Neural progenitor cell (in vitro differentiated cells): ENCODE results near the gene ERGIC3. TPM values are rescaled to one million over a fixed set of nuclear protein-coding genes. Genes with fewer than 3 reads are reported as not detected.
"Not testable (repeated sequence)": the region's sequence is repeated elsewhere in the genome, so short reads cannot be mapped to it uniquely, and the experiment has no call there.

ENCODE experiments used
- DNase-seq: peaks from one replicate; pipeline ENCODE4 v3.0.0-alpha.2; 2016; ENCODE audit warnings: low spot score
- H2AFZ ChIP-seq: fragments of 200-600 bp; sonication (generic); replicated peaks from 2 replicates; pipeline ENCODE4 v1.6.1; 2016; ENCODE audit warnings: antibody characterized with exemption
- H3F3A ChIP-seq: fragments of 200-600 bp; sonication (generic); 2 replicates; pipeline ENCODE4 v1.6.1; 2016; ENCODE audit warnings: antibody characterized with exemption, low read depth
- H3K27ac ChIP-seq: fragments of 200-600 bp; sonication (generic); 2 replicates; pipeline ENCODE4 v1.5.1; 2016; ENCODE audit warnings: mild to moderate bottlenecking
- H3K27me3 ChIP-seq: fragments of 200-600 bp; sonication (generic); 2 replicates; pipeline ENCODE4 v1.6.1; 2016; ENCODE audit warnings: mild to moderate bottlenecking, moderate library complexity
- H3K36me3 ChIP-seq: fragments of 200-600 bp; sonication (generic); 2 replicates; pipeline ENCODE4 v1.5.1; 2016
- H3K4me1 ChIP-seq: fragments of 200-600 bp; sonication (generic); 2 replicates; pipeline ENCODE4 v1.6.1; 2016; ENCODE audit warnings: mixed run types
- H3K4me2 ChIP-seq: fragments of 200-600 bp; sonication (generic); 2 replicates; pipeline ENCODE4 v1.6.1; 2016
- H3K4me3 ChIP-seq: fragments of 200-600 bp; sonication (generic); 2 replicates; pipeline ENCODE4 v1.5.1; 2016
- H3K79me2 ChIP-seq: fragments of 200-600 bp; sonication (generic); 2 replicates; pipeline ENCODE4 v1.6.1; 2016; ENCODE audit warnings: low read depth
- H3K9ac ChIP-seq: fragments of 200-600 bp; sonication (generic); 2 replicates; pipeline ENCODE4 v1.6.1; 2016
- H3K9me3 ChIP-seq: fragments of 200-600 bp; sonication (generic); 2 replicates; pipeline ENCODE4 v1.5.1; 2016; ENCODE audit warnings: low read depth
- H4K20me1 ChIP-seq: fragments of 200-600 bp; sonication (generic); 2 replicates; pipeline ENCODE4 v1.6.1; 2016; ENCODE audit warnings: low read depth
- H3K27ac Mint-ChIP-seq: 3 replicates; pipeline ENCODE4 v1.8.0; 2021; ENCODE audit warnings: mixed read lengths
- H3K27me3 Mint-ChIP-seq: 2 replicates; pipeline ENCODE4 v1.8.0; 2022; ENCODE audit warnings: low read depth, mild to moderate bottlenecking, inconsistent platforms, moderate library complexity, mixed read lengths; ENCODE audit not compliant: insufficient read depth
- H3K36me3 Mint-ChIP-seq: 3 replicates; pipeline ENCODE4 v1.8.0; 2021; ENCODE audit warnings: mixed read lengths
- H3K4me1 Mint-ChIP-seq: 3 replicates; pipeline ENCODE4 v1.8.0; 2021; ENCODE audit warnings: mixed read lengths
- H3K4me3 Mint-ChIP-seq: 3 replicates; pipeline ENCODE4 v1.8.0; 2021; ENCODE audit warnings: mild to moderate bottlenecking, moderate library complexity, mixed read lengths
- H3K9me3 Mint-ChIP-seq: 3 replicates; pipeline ENCODE4 v1.8.0; 2020; ENCODE audit warnings: mixed read lengths
- EZH2 ChIP-seq: fragments of 200-600 bp; sonication (generic); IDR thresholded peaks from 2 replicates; pipeline ENCODE4 v1.6.1; 2017; ENCODE audit warnings: antibody characterized with exemption, mild to moderate bottlenecking, moderate library complexity
- EZH2phosphoT487 ChIP-seq: fragments of 200-600 bp; sonication (generic); IDR thresholded peaks from 2 replicates; pipeline ENCODE4 v1.6.1; 2017; ENCODE audit warnings: antibody characterized with exemption
- total RNA-seq: library from RNA; depleted of rRNA; stranded (reverse); fragments of >200 nt; gene quantifications from 2 replicates; pipeline ENCODE4 v1.2.3, GENCODE V29; 2015; ENCODE audit warnings: low replicate concordance
- TF ChIP-seq, protein P1 (sequence below): fragments of 200-600 bp; sonication (generic); IDR thresholded peaks from 2 replicates; pipeline ENCODE4 v1.5.1; 2017; ENCODE audit warnings: antibody characterized with exemption, mild to moderate bottlenecking

ERGIC3 gene
- total RNA-seq, 1 donor from 2014 or later, result 271 TPM

DNA sequence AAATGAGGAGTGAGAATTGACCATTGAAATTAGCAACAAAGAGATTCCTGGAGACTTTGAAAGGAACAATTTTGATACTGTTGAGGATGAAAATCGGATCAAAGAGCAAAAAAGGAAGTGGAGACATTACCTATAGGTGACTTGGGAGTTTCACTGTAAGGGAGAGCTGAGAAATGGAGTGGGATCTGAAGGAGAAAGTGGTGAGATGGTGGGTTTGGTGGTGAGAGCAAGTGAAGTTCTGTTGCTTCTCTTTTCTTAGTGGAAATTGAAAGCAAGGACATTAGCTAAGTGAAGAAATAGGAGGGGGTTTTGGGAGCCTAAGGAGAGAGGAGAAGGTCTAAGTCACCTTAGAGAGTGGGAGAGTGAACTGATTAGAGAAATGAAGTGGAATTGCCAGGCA, 4.2 kb downstream of the ERGIC3 start:
- Mint-ChIP-seq H3K27ac (no peak overlapping the region), H3K27me3 (peaks cover 2% of the 10 kb centered on the region), H3K4me3 (no peak overlapping the region), H3K9me3 (no peaks in the 10 kb centered on the region), H3K36me3 (peaks cover 15% of the 10 kb centered on the region), H3K4me1 (peaks cover 16% of the 10 kb centered on the region)
- Histone ChIP-seq H3K9me3 (no peaks in the 10 kb centered on the region), H3K36me3 (no peaks in the 10 kb centered on the region), H3K9ac (no peak overlapping the region), H3K27ac (no peak overlapping the region), H4K20me1 (no peaks in the 10 kb centered on the region), H3K4me2 (no peak overlapping the region), H3F3A (peaks cover 11% of the 10 kb centered on the region), H3K4me1 (peaks cover 6% of the 10 kb centered on the region), H3K4me3 (no peak overlapping the region), H3K27me3 (no peaks in the 10 kb centered on the region), H3K79me2 (peaks cover 13% of the 10 kb centered on the region), H2AFZ (no peak overlapping the region)
- DNase-seq, result no peak
- no peak for TF ChIP-seq EZH2
- TF ChIP-seq, protein P1, sequence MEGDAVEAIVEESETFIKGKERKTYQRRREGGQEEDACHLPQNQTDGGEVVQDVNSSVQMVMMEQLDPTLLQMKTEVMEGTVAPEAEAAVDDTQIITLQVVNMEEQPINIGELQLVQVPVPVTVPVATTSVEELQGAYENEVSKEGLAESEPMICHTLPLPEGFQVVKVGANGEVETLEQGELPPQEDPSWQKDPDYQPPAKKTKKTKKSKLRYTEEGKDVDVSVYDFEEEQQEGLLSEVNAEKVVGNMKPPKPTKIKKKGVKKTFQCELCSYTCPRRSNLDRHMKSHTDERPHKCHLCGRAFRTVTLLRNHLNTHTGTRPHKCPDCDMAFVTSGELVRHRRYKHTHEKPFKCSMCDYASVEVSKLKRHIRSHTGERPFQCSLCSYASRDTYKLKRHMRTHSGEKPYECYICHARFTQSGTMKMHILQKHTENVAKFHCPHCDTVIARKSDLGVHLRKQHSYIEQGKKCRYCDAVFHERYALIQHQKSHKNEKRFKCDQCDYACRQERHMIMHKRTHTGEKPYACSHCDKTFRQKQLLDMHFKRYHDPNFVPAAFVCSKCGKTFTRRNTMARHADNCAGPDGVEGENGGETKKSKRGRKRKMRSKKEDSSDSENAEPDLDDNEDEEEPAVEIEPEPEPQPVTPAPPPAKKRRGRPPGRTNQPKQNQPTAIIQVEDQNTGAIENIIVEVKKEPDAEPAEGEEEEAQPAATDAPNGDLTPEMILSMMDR, result no peak
- TF ChIP-seq EZH2phosphoT487, result no peak

DNA sequence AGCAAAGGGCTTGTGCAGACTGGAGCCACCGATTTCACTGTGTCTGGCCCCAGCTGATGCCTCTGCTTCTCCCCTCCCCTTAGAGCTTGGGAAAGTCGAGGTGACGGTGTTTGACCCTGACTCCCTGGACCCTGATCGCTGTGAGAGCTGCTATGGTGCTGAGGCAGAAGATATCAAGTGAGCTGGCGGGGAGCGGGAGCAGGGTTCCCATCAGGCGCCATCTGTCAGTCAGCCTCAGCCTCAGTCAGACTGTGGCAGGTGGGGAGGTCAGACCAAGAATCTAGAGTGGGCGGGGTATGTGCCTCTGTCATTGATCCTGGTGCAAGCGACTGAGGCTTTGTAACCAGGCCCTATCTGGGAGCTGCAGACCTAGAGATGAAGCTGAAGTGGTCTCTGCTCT, 5.5 kb downstream of the ERGIC3 start:
- Histone ChIP-seq H3K4me1 (peaks cover 3% of the 10 kb centered on the region), H3K36me3 (no peaks in the 10 kb centered on the region), H3F3A (peaks cover 2% of the 10 kb centered on the region), H3K27me3 (no peaks in the 10 kb centered on the region), H2AFZ (no peak overlapping the region), H3K79me2 (peaks cover 13% of the 10 kb centered on the region), H3K9ac (no peak overlapping the region), H4K20me1 (no peaks in the 10 kb centered on the region), H3K27ac (no peak overlapping the region), H3K4me3 (no peak overlapping the region), H3K4me2 (no peak overlapping the region), H3K9me3 (no peaks in the 10 kb centered on the region)
- Mint-ChIP-seq H3K4me1 (peaks cover 9% of the 10 kb centered on the region), H3K27ac (no peak overlapping the region), H3K36me3 (peaks cover 15% of the 10 kb centered on the region), H3K4me3 (no peak overlapping the region), H3K9me3 (no peaks in the 10 kb centered on the region), H3K27me3 (peaks cover 2% of the 10 kb centered on the region)
- TF ChIP-seq EZH2phosphoT487 (no peak), EZH2 (no peak)
- TF ChIP-seq, protein P1, result no peak
- no peak for DNase-seq

DNA sequence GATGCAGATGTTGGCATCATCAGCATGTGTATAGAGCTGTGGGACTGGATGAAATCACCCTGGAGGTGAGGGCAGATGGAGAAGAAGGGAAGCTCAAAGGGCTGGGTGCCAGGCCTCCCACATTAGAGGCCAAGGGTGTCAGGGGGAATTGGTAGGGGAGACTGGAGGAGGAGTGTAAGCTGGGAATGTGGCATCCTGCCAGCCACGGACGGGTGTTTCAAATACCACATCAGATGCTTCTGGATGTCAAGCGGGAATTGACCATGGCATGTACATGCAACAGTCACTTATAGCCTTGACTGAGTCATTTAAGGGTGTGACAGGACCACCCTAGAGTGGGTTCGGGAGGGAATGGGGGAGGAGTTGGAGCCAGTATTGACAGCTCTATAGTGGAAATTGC, 9.6 kb downstream of the ERGIC3 start:
- Mint-ChIP-seq H3K9me3 (no peaks in the 10 kb centered on the region), H3K27ac (no peak overlapping the region), H3K4me3 (no peak overlapping the region), H3K4me1 (no peaks in the 10 kb centered on the region), H3K27me3 (no peaks in the 10 kb centered on the region), H3K36me3 (peaks cover 22% of the 10 kb centered on the region)
- no peaks in the 10 kb centered on the region for H3K4me1 ChIP-seq
- H3F3A ChIP-seq, result no peaks in the 10 kb centered on the region
- no peak overlapping the region for H3K27ac ChIP-seq
- no peak overlapping the region for H3K9ac ChIP-seq
- no peak overlapping the region for H3K4me3 ChIP-seq
- no peaks in the 10 kb centered on the region for H3K79me2 ChIP-seq
- no peaks in the 10 kb centered on the region for H3K27me3 ChIP-seq
- H3K4me2 ChIP-seq, result no peak overlapping the region
- TF ChIP-seq, protein P1, result no peak
- H3K9me3 ChIP-seq, result no peaks in the 10 kb centered on the region
- H3K36me3 ChIP-seq, result no peaks in the 10 kb centered on the region
- H2AFZ ChIP-seq, result no peak overlapping the region
- no peak for DNase-seq
- no peaks in the 10 kb centered on the region for H4K20me1 ChIP-seq

DNA sequence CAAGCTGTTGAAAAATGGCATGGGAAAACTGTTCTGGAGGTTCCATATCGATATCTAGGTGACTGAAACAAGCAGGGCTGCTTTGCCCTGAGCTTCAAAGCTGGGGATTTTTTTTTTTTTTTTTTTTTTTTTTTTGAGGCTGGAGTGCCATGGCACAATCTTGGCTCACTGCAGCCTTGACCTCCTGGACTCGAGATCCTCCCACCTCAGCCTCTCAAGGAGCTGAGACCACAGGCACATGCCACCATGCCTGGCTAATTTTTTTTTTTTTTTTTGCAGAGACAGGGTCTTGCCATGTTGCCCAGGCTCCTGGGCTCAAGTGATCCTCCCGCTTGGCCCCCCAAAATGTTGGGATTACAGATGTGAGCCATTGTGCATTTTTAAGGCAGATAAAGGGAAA, 11.0 kb downstream of the ERGIC3 start:
- H2AFZ ChIP-seq, result no peak overlapping the region
- H3K4me1 Mint-ChIP-seq, result no peaks in the 10 kb centered on the region
- no peak overlapping the region for H3K4me2 ChIP-seq
- no peaks in the 10 kb centered on the region for H3K9me3 Mint-ChIP-seq
- no peaks in the 10 kb centered on the region for H4K20me1 ChIP-seq
- no peaks in the 10 kb centered on the region for H3K27me3 ChIP-seq
- peaks cover 26% of the 10 kb centered on the region for H3K36me3 Mint-ChIP-seq
- H3K36me3 ChIP-seq, result no peaks in the 10 kb centered on the region
- H3K79me2 ChIP-seq, result no peaks in the 10 kb centered on the region
- H3K4me3 ChIP-seq, result no peak overlapping the region
- no peaks in the 10 kb centered on the region for H3F3A ChIP-seq
- TF ChIP-seq EZH2phosphoT487 (no peak), EZH2 (no peak)
- TF ChIP-seq, protein P1, result no peak
- no peak overlapping the region for H3K9ac ChIP-seq
- no peak for DNase-seq
- H3K4me1 ChIP-seq, result no peaks in the 10 kb centered on the region
- H3K27ac Mint-ChIP-seq, result no peak overlapping the region
- H3K27me3 Mint-ChIP-seq, result no peaks in the 10 kb centered on the region
- no peak overlapping the region for H3K4me3 Mint-ChIP-seq
- H3K9me3 ChIP-seq, result no peaks in the 10 kb centered on the region
- no peak overlapping the region for H3K27ac ChIP-seq

DNA sequence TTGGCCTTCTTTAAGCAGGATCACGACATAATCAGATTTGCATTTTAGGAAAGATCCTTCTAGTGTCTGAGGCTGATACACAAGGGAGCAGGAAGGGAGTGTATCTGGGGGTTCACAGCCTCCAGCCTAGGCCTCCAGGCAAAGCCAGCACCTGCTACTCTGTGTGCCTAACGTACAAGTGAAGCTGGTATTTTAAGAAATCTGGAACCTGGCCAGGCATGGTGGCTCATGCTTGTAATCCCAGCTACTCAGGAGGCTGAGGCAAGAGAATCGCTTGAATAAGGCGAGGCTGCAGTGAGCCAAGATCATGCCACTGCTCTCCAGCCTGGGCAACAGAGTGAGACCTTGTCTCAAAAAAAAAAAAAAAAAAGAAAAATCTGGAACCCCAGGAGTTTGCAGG, 13.6 kb downstream of the ERGIC3 start:
- H2AFZ ChIP-seq, H3K27ac Mint-ChIP-seq, H3K79me2 ChIP-seq, H3K27me3 Mint-ChIP-seq, H3K27me3 ChIP-seq, H3K4me2 ChIP-seq, H4K20me1 ChIP-seq, H3K9me3 ChIP-seq, H3K27ac ChIP-seq, H3K9me3 Mint-ChIP-seq, H3K4me3 Mint-ChIP-seq, H3K9ac ChIP-seq, H3K4me1 Mint-ChIP-seq, DNase-seq, H3K4me3 ChIP-seq, H3K4me1 ChIP-seq, H3F3A ChIP-seq, H3K36me3 ChIP-seq: not testable (repeated sequence)
- peaks cover 20% of the 10 kb centered on the region for H3K36me3 Mint-ChIP-seq
